Glomerular endothelial cell (primary cell): ENCODE measurements around the gene SOX6. TPM values are rescaled to one million over a fixed set of nuclear protein-coding genes. Genes with fewer than 3 reads are reported as not detected.

Experiments used
- DNase-seq: peaks from one replicate; pipeline ENCODE4 v3.0.0-alpha.2; 2011; ENCODE audit warnings: low read depth, low spot score; ENCODE audit errors: extremely low read depth
- total RNA-seq: library from RNA; depleted of rRNA; stranded (reverse); fragments of >200 nt; gene quantifications from 2 replicates; pipeline ENCODE4 v1.2.3, GENCODE V29; 2015

Gene SOX6
- total RNA-seq, 1 donor from 2014 or later, result 0.29 TPM

GRCh38 chr11:16015741-16016467 lies 340.4 kb downstream of the SOX6 start:
- DNase-seq, result no peak

DNA sequence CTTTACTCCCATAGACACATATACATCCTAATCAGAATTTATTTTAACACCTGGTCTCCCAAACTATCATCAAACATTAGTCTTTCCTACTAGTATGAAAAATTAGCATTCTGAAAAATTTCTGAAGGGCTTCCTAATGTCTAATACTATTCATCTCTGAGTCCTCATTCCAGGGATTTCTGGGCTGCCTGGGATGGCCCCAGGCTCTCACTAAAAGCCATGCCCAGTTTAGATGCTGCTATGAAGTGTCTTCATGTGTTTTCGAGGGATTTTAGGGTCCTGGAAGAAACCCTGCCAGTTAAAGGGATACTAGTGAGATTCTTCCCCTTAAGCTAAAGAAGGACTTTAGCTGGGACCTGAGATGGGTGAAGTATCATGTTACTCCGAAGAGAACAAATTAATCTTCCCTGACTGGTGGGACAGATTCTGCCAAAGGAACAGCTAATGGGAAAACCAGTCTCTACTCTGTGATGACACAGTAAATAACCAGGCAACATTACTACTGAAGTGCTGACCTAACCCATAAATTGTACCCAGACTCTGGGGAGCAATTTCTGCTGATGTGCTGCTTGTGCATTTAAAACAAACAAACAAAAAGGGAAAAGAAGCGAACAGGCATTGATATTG lies 342.6 kb downstream of the SOX6 start:
- DNase-seq, result no peak

GRCh38 chr11:16013242-16013641 lies 343.1 kb downstream of the SOX6 start:
- no peak for DNase-seq

DNA sequence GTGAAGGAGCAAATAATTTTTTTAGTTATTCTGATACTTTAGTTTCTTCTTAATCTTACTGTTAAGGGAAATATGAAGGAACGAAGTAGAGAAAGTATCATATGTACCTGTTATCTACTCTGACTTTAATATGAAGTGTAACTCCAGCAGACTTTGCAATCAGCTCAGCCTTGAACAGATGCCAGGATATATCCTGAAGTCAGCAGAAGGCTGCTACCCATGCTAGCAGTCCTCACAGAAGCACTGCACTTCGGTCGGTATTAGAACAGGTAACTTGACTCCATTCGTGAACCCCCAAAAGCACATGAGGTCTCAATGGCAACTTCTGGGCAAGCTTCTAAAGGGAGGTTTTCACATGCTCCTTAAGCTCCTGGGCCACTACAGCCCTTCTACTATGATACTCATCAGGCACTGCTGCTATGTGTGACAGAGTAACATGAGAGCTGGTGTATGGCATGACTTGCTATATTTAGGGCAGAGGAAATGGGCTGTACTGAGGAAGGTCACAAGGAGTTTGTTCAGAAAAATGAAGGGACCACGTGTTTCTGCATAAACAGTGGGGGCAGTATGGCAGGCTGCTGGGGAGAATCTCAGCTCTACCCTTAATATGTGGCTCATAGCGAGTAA lies 344.1 kb downstream of the SOX6 start:
- no peak for DNase-seq

- DNase-seq, result no peak
Observed at GRCh38 chr11:16011396-16011795, 344.9 kb downstream of the SOX6 start.

DNA sequence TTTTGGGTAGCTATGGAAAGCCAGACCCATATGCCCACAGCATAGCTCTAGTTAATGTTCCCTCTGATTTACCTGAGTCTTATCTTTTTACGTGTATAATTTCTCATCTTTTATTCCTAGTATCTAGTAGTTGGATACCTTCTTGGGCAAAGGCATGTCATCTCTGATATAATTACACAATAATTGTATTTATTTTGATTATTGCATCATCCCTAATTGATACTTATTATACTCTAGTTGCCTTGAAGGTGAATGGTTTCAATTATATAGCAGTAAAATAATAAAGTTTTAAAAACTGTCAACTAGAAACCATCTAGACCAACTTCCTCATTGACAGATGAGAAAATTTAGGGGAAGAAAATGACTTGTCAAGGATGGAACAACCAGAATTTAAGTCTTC lies 347.3 kb downstream of the SOX6 start:
- no peak for DNase-seq

DNA sequence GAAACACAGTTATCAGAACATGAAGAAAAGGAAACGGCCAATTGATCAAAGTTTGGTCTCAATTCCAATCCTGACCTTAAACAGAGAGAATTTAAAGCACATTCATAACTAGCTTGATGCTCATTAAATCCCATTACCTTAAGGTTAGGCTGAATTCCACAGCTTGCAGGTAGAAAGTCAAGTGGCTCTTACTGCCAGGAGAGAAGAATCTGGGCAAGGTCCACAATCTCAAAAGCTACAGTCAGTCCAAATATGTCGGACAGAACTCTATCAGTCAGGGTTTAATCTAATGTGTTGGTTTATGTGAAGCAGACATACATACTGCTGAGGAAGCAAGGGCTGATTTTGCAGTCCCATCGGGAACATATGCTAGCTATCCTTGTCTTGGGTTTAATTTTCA lies 348.8 kb downstream of the SOX6 start:
- no peak for DNase-seq

DNA sequence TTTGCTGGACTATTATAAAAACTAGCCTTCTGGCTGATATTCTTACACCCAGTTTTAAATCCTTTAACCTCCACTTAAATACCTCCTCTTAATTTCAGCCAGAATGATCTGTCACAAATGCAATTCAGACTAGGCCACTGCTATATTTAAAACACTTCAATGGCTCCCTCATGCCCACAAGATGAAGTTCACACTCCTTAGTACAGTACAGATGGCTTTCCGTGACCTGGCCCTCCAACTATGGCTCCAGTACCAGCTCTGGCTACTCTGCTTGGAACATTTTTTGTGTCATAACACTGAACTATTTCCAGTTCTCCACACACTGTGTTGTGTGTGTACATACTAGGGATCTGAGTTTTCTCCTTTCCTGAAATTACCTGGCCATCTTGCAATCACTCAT lies 353.4 kb downstream of the SOX6 start:
- DNase-seq, result no peak

DNA sequence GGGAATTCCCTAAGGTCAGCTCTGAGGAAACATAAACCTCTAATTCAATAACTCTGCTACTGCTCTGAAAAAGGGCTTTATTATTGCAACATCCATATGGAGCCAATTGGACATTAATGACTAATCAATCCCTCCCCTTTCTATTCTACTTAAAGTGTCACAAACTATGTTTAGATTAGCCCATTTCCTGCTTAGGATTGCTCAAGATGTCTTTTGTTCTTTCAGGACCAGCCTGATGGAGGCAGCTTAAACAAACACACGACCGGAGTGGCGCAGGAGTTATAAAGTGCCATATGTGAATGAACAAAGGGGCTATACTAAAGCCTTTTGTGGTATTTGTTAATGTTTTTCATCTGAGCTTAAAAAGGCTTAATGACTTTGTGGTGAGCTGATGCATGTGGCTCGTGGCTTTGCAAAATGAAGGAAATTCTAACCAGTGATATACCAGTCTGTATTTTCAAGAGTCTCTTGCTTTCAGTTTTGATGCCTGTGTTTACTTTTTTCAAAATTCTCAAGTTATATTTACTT lies 354.4 kb downstream of the SOX6 start:
- peak; percentile 18 for DNase-seq

DNA sequence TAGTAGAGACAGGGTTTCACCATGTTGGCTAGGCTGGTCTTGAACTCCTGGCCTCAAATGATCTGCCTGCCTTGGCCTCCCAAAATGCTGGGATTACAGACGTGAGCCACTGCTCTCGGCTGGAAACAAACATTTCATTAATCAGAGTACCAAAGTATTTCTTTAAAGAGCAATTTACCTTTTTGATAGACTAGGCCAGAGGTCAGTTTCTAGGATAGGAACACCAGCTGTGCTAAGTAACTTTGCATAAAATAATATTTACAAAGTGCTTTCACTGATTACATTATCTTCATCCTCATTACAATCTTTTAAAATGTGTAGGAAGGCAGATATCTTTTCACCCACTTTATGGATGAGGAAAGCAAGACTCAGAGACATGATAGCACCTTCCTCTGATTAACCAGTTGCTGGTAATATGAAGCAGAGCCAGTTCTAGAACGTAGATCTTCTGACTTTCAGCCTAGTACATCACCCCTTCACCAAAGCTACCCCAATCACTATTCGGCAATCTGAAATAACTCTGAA lies 355.2 kb downstream of the SOX6 start:
- DNase-seq, result no peak

GRCh38 chr11:16000065-16000464 lies 356.3 kb downstream of the SOX6 start:
- DNase-seq, result no peak

DNA sequence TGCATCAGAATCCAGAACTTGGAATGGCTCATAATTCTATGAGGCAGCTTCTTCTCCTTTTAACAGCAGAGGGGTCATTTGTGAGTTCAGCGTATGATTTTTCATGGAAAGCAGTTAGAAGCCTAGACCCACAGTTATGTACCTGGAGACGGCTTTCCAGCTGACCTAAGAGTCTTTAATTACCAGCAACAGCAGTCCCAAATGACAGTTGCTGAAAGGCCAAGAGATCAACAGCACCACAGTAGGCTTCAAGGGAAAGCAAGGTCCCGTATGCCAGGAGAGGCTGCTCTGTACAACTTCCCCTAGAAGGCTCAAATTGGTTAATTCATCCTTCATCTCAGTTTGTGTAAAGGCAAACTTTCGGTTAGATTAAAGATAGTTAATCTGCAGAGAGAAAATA lies 363.0 kb downstream of the SOX6 start:
- no peak for DNase-seq

DNA sequence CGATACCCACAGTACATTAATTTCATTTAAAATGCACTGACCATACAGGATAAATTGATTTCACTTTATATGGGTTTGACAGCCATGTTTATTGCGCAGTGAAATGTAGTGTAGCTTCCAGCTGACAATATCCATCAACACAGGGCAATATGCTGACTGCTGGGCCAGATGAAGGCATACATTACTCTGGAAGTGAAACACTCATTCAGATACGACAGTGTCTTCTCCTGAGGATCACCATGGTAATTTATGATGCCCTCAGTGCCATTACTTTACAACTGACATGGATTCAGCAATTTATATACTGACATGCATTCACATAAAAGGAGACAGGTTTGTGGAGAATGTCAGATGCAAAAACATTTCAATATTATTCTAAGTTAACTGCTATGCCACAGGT lies 365.1 kb downstream of the SOX6 start:
- no peak for DNase-seq

DNA sequence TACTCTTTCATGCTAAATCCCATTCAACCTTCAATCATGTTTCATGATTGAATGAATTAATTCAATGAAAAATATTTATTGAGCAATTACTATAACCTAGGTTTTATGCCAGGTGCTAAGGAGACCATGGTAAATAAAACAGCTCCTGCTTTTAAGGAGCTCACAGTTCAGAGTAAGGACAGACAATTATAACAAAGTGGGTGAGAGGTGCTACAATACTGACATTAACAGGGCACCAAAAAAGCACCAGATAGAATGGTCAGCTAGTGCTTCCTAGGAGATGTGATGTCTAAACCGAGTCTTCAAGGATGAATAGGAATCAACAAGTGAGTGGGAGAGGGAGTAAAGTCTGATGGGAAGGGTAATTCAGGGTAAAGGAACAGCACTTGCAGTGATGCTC lies 366.7 kb downstream of the SOX6 start:
- DNase-seq, result no peak

GRCh38 chr11:15988693-15989231 lies 367.6 kb downstream of the SOX6 start:
- no peak for DNase-seq

DNA sequence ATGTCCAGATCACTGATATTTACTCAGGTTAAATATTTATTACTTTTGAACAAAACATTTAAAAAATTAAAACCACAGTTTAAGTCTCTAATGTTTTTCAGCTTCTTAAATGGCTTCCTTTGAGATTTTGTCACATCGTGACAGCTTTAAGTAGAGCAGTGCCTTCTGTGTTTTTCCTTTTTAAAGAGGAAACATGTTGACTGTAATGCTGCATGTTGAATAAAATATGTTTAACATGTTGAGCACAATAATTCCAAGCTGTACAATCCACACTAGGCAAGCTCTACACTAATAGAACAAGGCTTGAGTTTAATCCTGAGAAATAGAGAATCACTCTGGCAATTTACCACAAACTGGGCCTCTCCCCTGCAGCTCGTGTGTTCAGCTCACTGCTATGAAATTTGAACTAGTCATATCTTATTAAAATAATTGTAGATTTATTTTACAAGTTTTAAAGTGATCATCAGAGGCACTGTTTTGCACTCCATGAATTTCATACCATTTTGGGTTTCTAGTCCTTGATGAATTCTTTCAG lies 368.3 kb downstream of the SOX6 start:
- DNase-seq, result no peak

GRCh38 chr11:15987046-15987445 lies 369.3 kb downstream of the SOX6 start:
- DNase-seq, result no peak

GRCh38 chr11:15985860-15986139 lies 370.5 kb downstream of the SOX6 start:
- DNase-seq, result no peak

DNA sequence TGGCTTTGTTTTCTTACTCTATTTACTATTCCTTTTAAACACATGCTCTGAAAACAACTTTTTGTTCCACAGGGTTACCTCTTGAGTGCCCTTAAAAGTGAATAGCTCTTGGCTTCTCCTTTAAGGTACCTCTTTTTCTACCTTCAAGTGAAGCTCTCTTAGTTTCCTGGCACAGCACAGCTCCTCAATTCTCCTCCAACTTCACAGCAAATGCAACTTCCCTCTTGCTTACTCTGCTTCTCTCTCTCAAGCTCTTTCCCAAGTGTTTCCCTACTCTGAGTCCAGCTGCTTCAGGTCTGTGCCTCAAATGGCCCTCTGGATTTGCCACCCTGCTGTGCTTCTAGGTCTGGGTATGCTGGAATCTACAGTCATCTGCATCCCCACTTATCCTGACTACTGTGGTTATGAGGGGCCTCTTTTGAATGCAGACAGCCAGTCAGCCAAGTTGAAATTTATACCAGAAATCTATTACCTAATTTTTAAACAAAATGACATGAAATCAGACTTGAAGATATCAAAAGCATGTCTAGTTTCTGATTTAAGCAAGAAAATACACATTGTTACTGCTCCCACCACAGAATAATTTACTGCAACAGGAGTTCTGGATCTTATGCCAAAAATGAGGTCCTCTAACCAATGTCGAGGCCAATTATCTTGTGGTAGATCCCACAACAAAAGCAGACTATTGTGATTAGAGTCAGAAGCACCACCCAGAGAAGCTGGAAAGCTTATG lies 371.1 kb downstream of the SOX6 start:
- no peak for DNase-seq

GRCh38 chr11:15981292-15981691 lies 375.1 kb downstream of the SOX6 start:
- no peak for DNase-seq

DNA sequence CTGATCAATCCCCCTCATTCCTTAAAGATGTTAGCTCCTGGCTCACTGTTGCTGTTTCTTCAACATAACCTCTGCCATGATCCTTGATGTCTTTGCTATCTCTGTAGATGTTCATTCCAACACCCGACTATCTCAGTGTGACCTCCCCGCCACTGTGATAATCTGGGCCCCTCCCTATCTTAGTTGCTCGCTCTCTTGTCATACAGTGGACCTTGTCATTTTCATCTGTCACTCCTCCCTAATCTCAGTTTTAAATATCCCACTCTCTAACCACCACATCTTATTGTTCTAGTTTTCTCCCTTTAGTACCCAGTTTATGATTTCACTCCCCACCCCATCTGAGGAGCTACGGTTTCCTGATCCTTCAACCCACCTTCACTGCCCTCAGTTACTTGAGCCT lies 379.2 kb downstream of the SOX6 start:
- DNase-seq, result no peak
